Activated CD8-positive, alpha-beta T cell treated with anti-CD3 and anti-CD28 coated beads for 36 hours (primary cell): ENCODE data around the gene TCF12. TPM values are rescaled to one million over a fixed set of nuclear protein-coding genes. Genes with fewer than 3 reads are reported as not detected.

Experiments used
- ATAC-seq: fragments of 200-7000 bp; cut with Tn5 transposase; one replicate; pipeline ENCODE4 v1.10.0; 2021; ENCODE audit warnings: mild to moderate bottlenecking, moderate library complexity
- CTCF ChIA-PET: fragments of 350-600 bp; sonication (Branson Sonifier 250); formaldehyde crosslinking; loops from one replicate; lab custom pipeline; 2021; ENCODE audit warnings: antibody characterized with exemption; lab: Charles Lee
- POLR2A ChIA-PET: fragments of 350-600 bp; sonication (Branson Sonifier 250); formaldehyde crosslinking; loops from one replicate; lab custom pipeline; 2021; ENCODE audit warnings: antibody characterized with exemption; lab: Charles Lee
- DNase-seq: peaks from one replicate; pipeline ENCODE4 v3.0.0-alpha.2; 2020
- H3K27ac Mint-ChIP-seq: one replicate; pipeline ENCODE4 v1.8.0; 2021; ENCODE audit warnings: mild to moderate bottlenecking, mixed read lengths
- H3K27me3 Mint-ChIP-seq: one replicate; pipeline ENCODE4 v1.8.0; 2021; ENCODE audit warnings: mixed read lengths
- H3K36me3 Mint-ChIP-seq: one replicate; pipeline ENCODE4 v1.8.0; 2021; ENCODE audit warnings: low read depth, mixed read lengths
- H3K4me1 Mint-ChIP-seq: one replicate; pipeline ENCODE4 v1.8.0; 2021; ENCODE audit warnings: low read depth, mixed read lengths
- H3K4me3 Mint-ChIP-seq: one replicate; pipeline ENCODE4 v1.8.0; 2021; ENCODE audit warnings: mild to moderate bottlenecking, moderate library complexity, mixed read lengths
- H3K9me3 Mint-ChIP-seq: one replicate; pipeline ENCODE4 v1.8.0; 2021; ENCODE audit warnings: mixed read lengths
- intact Hi-C: fragments of 100-400 bp; cut with micrococcal nuclease; formaldehyde crosslinking; loops from one replicate; pipeline ENCODE4 v1.10.0; 2022
- total RNA-seq, 2 experiments: library from RNA; stranded (reverse); gene quantifications; one replicate each; pipeline ENCODE4 v1.2.3, GENCODE V29; 2021
- TF ChIP-seq, protein P1 (sequence below): fragments of 200-600 bp; IDR thresholded peaks from one replicate; pipeline ENCODE4 v1.8.0; 2022; ENCODE audit warnings: antibody characterized with exemption, mild to moderate bottlenecking

TCF12 gene
- total RNA-seq, 2 experiments from 2014 or later, result 60.5 to 67.4 TPM

DNA sequence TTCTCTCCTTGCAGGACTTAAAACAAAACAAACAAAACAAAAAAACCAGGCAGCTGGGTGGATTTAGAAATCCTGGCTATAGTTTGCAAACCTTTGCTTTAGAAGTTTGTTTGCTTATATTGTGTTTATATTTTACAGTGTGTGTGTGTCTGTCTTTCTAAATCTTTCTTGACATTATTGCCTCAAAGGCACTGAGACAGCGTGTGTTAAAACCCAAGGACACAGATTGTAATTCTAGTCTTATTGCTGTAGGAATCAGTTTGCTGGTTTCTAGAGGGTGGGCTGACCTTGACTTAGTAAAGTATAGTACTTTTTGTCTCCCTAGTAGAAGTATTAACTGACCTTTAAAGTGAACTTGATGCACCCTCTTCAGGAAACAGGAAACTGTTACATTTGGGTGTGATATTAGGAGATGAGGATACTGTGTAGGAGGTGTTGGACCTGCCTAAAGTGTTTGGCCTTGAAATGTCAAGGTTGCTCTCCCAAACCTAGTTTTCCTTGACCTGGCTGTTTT is 71.0 kb downstream of the TCF12 start:
- DNase-seq, result no peak
- Mint-ChIP-seq H3K4me3 (no peak overlapping the region), H3K9me3 (no peaks in the 10 kb centered on the region), H3K27me3 (no peaks in the 10 kb centered on the region), H3K4me1 (peaks cover 48% of the 10 kb centered on the region), H3K36me3 (peaks cover 15% of the 10 kb centered on the region), H3K27ac (no peak overlapping the region)
- CTCF ChIA-PET, result no interaction called here
- intact Hi-C loops, result loop anchor here (10.0 kb wide), 1 partner anchor 55 kb away; no protein-coding TSS in a partner anchor
- POLR2A ChIA-PET, result no interaction called here
- TF ChIP-seq, protein P1, sequence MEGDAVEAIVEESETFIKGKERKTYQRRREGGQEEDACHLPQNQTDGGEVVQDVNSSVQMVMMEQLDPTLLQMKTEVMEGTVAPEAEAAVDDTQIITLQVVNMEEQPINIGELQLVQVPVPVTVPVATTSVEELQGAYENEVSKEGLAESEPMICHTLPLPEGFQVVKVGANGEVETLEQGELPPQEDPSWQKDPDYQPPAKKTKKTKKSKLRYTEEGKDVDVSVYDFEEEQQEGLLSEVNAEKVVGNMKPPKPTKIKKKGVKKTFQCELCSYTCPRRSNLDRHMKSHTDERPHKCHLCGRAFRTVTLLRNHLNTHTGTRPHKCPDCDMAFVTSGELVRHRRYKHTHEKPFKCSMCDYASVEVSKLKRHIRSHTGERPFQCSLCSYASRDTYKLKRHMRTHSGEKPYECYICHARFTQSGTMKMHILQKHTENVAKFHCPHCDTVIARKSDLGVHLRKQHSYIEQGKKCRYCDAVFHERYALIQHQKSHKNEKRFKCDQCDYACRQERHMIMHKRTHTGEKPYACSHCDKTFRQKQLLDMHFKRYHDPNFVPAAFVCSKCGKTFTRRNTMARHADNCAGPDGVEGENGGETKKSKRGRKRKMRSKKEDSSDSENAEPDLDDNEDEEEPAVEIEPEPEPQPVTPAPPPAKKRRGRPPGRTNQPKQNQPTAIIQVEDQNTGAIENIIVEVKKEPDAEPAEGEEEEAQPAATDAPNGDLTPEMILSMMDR, result no peak
- peak; percentile 48 for ATAC-seq

DNA sequence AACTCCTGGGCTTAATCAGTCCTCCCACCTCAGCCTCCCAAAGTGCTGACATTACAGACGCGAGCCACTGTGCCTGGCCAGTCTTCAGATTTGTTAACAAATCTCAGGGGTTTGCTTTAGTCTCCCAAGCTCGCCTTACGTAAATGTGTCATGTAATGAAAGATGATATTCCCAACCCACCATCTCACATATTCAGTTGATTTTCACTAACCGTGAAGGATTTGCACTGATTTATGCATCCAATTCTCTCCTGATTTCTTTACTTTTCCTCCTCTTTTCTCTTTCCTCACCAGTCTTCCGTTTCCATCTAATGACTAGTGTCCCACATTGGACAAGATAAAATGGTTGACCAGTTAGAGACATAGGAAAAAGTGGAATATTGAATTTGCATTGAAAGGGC is 72.6 kb downstream of the TCF12 start:
- Mint-ChIP-seq H3K27ac (no peak overlapping the region), H3K36me3 (peaks cover 15% of the 10 kb centered on the region), H3K4me1 (peaks cover 33% of the 10 kb centered on the region), H3K4me3 (no peak overlapping the region), H3K9me3 (no peaks in the 10 kb centered on the region), H3K27me3 (no peaks in the 10 kb centered on the region)
- no peak for ATAC-seq
- DNase-seq, result no peak
- TF ChIP-seq, protein P1, result no peak
- CTCF ChIA-PET, result no interaction called here
- POLR2A ChIA-PET, result no interaction called here
- intact Hi-C loops, result no loop called here

DNA sequence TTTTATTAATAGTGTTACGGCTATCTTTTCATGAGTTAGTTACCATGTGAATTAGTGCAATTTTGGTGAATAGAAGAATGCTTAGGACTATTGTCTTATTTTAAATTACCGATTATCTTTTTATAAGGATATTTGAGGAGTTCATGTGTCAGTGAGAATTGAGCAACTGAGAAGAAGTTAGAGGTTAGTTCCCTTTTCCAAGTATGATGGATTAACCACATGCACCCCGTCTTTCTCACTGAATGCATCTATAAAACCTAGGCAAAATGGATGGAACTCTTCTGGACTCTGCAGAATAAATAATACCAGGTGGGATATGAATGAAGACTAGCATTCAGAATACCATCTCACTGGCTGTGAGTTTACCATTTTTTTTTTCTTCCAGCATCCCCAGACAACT is 74.3 kb downstream of the TCF12 start:
- Mint-ChIP-seq H3K27ac (no peak overlapping the region), H3K4me1 (peaks cover 23% of the 10 kb centered on the region), H3K27me3 (no peaks in the 10 kb centered on the region), H3K36me3 (peaks cover 15% of the 10 kb centered on the region), H3K4me3 (no peak overlapping the region), H3K9me3 (peaks cover 1% of the 10 kb centered on the region)
- DNase-seq (no peak), ATAC-seq (no peak)
- CTCF ChIA-PET, result no interaction called here
- POLR2A ChIA-PET, result no interaction called here
- TF ChIP-seq, protein P1, result no peak
- intact Hi-C loops, result no loop called here

DNA sequence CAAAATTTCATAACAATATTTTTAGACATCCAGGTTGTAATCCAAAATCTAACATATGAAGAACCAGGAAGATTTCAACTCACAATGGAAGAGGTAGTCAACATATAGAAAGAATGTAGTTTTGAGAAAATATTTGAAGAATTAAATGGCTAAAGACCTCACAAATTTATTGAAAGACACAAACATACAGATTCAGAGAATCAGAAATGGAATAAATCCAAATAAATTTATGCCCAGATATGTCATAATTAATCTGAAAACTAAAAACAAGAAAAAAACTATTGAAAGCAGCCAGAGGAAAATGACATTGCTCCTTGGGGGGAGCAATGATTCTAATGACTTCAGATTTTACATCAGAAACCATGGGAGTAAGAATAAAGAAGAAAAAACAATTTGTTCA is 75.8 kb downstream of the TCF12 start:
- TF ChIP-seq, protein P1, result no peak
- POLR2A ChIA-PET, result no interaction called here
- intact Hi-C loops, result no loop called here
- H3K9me3 Mint-ChIP-seq, result peaks cover 1% of the 10 kb centered on the region
- no peaks in the 10 kb centered on the region for H3K27me3 Mint-ChIP-seq
- CTCF ChIA-PET, result interaction anchor here (1.2 kb wide), 1 partner anchor 15 kb away, joined by 3 read pairs; no protein-coding TSS in a partner anchor
- H3K4me1 Mint-ChIP-seq, result peaks cover 16% of the 10 kb centered on the region
- H3K27ac Mint-ChIP-seq, result no peak overlapping the region
- peaks cover 15% of the 10 kb centered on the region for H3K36me3 Mint-ChIP-seq
- ATAC-seq, result no peak
- DNase-seq, result no peak
- H3K4me3 Mint-ChIP-seq, result no peak overlapping the region

DNA sequence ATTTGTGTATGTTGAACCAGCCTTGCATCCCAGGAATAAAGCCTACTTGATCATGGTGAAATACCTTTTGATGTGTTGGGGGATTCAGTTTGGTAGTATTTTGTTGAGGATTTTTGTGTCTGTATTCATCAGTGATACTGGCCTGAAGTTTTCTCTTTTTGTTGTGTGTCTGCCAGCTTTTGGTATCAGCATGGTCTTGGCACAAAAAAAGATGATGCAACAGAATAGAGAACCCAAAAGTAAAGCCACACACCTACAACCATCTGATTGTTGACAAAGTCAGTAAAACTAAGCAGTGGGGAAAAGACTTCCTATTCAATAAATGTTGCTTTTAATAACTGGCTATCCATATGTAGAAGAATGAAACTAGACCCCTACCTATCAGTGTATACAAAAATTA is 77.6 kb downstream of the TCF12 start:
- intact Hi-C loops, result no loop called here
- POLR2A ChIA-PET, result no interaction called here
- no peak for DNase-seq
- Mint-ChIP-seq H3K9me3 (peaks cover 1% of the 10 kb centered on the region), H3K27ac (no peak overlapping the region), H3K36me3 (peaks cover 15% of the 10 kb centered on the region), H3K27me3 (no peaks in the 10 kb centered on the region), H3K4me3 (no peak overlapping the region), H3K4me1 (peaks cover 9% of the 10 kb centered on the region)
- no peak for ATAC-seq
- CTCF ChIA-PET, result interaction anchor here (1.6 kb wide), 1 partner anchor 78 kb away, joined by 5 read pairs; the partner anchor contains the start of gene TCF12
- TF ChIP-seq, protein P1, result no peak
